ENCODE data around the gene EXOC4.
"Not testable (repeated sequence)": the region's sequence is repeated elsewhere in the genome, so short reads cannot be mapped to it uniquely, and the experiment has no call there.

EXOC4 gene

DNA sequence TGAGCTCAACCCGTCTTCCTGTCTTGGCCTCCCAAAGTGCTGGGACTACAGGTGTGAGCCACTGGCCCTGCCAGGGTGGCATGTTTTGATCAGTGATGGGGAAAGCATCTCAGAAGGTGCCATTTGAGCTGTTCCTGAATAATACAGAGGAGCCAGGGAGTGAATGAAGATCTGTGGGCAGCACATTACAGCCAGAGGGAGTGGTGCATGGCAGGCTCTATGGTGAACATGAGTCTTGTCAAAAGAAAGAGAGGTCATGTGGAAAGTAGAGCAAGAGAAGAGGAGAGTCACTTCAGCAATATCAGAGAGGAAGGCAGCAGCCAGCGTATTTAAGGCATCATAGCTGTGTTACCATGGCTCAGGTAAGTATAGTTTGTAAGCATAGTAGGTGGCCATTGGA lies 598.5 kb downstream of the EXOC4 start:
- no peak for DNase-seq

DNA sequence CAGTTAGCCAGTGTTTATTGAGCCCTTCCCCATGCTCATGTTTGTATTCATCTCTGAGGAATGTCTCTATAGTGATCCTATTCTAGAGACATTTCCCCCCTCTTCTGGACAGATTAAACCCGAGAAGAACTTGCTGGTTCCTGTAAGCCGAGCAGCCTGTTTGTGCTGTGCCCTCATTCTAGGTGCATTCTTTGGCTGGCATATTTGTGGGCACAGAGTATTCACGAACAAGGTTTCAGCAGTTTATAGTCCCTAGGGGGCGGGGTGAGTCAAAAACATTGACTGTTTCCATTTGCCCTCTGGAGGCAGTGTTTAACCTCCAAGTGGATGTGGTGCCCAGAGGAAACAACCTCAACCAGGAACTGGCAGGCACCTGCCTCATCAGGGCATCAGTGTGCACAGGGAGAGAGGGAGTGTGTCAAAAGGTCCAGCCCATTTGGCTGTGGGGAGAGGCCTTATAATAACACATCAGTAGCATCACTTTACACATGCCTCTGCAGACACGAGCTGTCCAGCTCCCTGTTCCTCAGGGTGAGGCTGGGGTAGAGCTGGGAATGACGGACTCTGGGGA lies 600.9 kb downstream of the EXOC4 start:
- DNase-seq: peak; percentile 30

DNA sequence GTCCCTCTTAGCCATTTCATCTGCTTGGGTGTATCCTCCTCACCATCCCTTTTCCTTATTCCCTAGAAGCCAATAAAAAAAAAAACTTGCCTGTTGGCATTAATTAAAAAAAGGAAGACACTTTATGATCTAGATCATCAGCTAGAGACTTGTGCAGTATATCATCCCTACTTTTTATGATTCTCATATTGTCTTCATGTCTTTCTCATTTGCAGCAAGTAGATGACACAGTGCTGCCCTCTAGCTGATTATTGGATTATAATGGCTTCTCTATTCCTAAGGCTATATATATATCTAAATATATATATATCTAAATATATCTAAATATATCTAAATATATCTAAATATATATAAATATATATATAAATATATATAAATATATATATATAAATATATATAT lies 601.9 kb downstream of the EXOC4 start:
- peak; percentile 7 for DNase-seq

DNA sequence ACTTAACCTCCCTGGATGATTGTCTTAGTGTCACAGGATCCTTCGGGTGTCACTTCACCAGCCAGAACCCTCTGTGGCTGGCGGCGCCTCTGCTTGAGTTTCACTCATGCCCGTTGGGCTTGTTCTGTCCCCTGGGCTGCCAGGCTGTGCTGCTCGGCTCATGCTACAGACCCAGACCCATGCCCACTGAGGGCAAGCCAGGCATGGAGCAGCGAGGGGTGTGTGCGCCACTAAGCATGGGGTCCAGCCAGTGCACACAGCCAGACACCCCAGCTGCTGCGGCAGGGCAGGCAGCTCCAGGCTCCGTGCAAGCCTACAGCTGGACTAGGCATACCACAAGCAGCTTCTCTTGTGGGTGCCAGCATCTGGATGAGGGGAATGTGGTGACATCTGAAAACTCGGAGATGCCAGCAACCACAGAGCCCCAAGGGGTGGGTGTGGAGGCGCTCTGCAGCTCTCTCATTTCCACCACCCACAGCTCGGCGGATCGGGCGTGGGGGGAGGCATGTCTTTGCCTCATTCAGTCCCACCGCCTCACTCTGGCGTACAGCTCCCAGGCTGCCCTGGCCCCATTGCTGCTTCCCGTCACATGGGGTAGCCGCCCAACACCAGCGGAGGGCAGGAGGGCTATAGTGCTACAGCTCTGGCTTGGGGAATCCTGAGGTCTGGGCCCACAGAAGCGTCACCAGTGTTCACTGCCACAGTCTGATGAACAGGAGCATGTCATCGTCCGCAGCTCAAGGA lies 604.7 kb downstream of the EXOC4 start:
- DNase-seq: no peak

GRCh38 chr7:133858311-133858710 lies 605.4 kb downstream of the EXOC4 start:
- no peak for DNase-seq

DNA sequence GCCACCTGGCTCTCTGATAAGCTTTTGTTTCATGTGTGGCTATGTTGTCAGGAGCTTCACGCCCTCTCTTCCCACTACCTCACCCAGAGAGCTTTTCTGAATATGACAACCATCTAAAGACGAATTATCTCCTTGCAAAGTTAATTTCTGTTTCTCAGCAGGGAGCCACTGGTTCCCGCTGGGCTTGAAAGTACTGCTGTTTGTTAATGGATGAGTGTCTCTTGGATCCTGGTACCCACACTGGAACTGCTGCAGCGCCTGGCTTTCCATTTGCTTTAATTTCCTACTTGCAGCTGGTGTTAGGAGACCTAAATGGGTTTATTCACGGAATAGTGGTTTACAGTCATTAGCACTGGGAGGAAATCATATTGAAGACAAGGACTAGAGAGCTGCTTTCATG lies 606.4 kb downstream of the EXOC4 start:
- no peak for DNase-seq

GRCh38 chr7:133859871-133860450 lies 607.1 kb downstream of the EXOC4 start:
- DNase-seq: no peak

DNA sequence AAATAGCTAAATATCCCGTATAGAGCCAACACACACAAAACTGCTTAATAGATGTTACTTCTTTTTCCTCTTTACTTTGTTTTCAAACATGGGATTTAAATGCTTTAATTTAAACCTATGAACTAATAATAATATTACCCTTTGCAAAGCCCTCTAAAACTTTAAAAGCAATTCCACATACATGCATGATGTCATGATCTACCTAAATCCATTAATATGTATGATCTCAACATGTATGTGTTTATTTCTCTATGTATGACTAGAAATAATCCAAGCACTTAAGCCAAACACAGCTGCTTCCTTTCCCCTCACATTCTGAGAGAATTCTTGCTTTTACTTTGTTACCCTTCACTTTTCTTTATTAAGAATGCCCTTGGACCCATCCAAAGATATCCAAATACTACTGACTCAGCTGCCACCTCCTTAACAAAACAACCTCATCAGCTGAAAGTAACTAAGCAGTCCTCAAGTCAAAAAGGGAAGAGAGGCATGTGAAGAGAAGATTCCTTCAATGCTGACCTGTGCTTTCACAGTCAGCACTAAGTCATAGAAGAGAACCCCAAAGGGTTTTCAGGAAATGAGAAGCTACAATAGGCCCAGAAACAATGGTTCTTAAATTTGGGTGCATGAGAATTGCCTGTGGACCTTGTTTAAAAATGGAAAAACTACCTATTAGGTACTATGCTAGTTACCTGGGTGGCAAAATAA lies 607.9 kb downstream of the EXOC4 start:
- DNase-seq: no peak

DNA sequence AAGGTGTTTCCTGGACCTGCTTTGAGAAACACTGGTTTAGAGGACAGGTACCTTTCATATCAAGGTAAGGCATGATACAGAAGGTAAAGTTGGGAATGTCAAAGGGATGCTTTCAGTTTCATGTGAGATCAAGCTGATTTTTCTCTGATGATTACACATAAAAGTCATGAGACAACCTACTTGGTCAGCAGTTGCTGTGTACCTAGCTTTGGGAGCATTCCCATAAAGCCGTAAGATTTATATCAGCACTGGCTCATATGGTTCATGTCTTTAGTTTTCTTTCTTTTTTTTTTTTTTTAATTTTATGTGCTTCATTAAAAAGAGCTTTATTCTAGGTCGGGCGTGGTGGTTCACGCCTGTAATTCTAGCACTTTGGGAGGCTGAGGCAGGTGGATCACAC lies 609.0 kb downstream of the EXOC4 start:
- no peak for DNase-seq

DNA sequence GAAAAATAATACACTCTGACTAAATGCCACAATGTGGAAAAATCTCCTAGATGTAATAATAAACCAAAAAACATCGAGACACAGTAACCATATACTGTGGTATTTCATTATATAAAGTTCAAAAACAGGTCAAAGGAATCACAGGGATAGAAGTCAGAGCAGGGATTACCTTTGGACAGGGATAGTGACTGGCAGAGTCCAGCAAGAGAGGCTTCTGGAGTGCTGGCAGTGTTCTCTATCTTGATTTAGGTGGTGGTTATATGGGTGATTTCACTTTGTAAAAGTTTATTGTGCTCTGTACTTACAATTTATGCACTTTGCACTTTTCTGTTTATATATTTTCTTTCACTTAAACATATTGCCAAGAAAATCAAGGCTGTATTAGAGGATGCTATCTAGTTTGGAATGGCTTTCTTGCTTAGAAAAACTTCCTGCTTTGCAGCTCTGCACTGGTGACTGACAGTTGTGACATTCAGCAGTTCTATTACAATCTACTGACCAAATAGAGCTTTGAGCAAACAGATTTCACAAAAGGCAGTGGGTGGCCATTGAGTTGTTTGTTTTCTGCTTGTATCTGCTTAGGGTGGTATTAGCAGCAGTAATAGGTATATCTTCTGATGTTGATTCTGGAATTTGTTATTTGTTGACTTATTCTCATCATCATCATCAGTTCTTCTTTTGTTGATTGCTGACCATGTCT lies 610.6 kb downstream of the EXOC4 start:
- peak; percentile 34 for DNase-seq

GRCh38 chr7:133869556-133869955 lies 616.7 kb downstream of the EXOC4 start:
- DNase-seq: no peak

GRCh38 chr7:133871757-133872156 lies 618.9 kb downstream of the EXOC4 start:
- DNase-seq: no peak

- no peak for DNase-seq
Observed at GRCh38 chr7:133873187-133873586, 620.3 kb downstream of the EXOC4 start.

GRCh38 chr7:133873631-133874030 lies 620.8 kb downstream of the EXOC4 start:
- DNase-seq: no peak

DNA sequence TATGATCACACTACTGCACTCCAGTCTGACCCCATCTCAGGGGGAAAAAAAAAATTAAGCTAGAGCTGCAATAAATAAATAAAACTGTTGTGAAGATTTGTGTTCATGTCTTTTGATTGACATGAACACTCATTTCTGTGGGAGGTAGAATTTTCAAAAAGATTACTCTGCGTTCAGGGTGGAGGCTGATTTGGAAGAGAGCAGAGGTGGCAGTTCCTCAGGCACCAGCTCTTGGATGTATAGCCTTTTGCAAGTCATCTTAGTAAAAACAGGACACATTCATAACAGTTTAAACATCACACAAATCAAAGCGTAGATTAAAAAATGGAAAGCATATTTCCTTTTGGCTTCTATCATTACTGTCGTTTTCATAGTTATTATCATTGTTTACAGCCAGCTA lies 630.7 kb downstream of the EXOC4 start:
- DNase-seq: no peak

DNA sequence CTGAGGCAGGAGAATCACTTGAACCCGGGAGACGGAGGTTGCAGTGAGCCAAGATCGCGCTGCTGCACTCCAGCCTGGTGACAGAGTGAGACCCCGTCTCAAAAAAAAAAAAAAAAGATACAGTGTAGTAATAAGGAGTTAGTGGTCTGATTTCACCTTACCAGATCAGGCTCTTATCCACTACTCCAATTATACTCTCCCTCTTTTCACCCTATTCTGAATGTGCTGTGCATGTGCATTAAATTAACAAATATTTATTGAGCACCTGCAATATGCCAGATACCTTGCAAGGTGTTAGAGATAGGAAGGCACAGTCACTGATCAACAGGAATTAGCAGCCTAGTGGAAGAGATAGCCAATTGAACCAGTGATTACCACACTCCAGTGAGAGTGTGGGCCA lies 632.3 kb downstream of the EXOC4 start:
- DNase-seq: no peak

DNA sequence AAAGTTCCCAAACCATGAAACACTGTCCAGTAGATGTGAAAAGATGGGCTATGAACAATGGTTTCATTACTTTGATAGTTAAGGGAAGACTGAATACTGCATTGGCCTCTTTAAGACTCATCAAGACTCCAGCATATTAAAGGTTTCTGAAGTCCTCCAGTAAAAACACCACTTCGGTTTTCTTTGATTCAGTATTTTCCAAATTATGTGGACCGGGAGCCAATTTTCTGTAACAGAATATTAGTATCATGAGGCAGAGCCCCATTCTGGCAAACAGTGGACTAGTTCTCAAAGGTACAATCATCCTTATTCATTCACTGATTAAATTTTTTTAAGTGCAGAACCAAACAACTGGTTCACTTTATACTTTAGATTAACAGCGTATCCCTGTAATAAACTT lies 633.2 kb downstream of the EXOC4 start:
- DNase-seq: no peak

GRCh38 chr7:133886797-133887196 lies 633.9 kb downstream of the EXOC4 start:
- DNase-seq: no peak

- DNase-seq: no peak
Observed at GRCh38 chr7:133887459-133887858, 634.6 kb downstream of the EXOC4 start.

DNA sequence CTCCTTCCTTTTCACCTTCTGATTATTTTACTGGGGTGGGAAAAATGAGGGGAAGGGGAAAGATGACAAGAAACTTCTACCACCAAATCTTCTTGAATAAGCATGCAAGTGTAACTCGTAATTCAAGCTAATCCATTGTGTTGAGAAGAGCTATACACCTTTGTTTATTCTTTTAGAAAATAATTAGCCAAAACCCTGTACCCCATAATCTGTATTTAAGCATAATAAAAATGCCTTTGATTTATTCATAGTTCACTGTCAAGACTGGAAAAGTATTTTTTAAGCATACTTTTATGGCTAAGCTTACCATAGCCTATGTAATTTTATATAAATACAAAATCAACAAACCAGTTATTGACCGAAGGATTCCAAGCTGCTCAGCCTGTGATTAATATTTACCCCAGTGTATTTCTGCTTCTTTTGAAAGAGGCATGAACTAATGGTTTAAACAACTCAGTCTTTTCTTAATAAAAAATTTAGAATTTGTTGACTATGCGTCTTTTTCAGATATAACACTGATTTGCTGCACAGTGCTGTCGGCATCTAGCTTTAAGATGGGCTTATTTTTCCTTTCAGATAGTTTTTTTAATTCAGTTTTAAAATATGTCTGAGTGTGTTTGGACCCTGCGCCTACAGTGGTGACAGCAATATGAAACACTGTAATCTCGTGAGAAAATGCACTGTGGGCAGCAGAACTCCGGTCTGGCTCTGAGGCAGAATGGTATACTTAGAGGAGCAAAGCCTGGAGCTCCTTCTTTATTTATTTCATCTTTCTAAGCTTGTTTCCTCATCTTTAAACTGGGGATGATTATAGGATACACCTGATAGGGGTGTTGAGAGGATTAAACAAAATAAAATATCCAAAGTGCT lies 635.4 kb downstream of the EXOC4 start:
- no peak for DNase-seq

DNA sequence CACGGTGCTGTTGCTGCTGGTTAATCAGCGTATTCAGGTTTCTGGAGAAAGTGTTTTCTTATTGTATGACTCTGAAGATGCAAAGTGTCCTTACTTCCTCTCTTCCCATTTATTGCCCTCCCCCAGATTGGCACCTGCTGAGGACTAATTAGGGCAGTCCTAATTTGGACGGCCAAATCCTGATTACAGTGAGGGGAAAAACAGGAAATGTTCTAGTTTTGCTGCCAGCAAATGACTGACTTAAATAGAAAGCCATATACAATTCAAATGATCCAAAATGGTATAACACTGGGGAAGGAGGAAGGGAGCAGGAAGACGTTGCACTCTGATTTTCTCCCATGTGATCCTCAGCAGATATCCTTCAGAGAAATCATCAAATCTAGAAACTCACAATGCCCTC lies 651.9 kb downstream of the EXOC4 start:
- no peak for DNase-seq

DNA sequence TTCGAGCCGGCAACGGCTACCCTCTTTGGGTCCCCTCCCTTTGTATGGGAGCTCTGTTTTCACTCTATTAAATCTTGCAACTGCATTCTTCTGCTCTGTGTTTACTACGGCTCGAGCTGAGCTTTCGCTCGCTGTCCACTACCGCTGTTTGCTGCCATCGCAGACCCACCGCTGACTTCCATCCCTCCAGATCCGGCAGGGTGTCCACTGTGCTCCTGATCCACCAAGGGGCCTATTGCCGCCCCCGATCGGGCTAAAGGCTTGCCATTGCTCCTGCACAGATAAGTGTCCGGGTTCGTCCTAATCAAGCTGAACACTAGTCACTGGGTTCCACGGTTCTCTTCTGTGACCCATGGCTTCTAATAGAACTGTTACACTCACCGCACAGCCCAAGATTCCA lies 653.7 kb downstream of the EXOC4 start:
- DNase-seq: not testable (repeated sequence)

All from NCI-H2029 treated with DMSO at 0.1 percent for 48 hours (cell line).